Endometrial microvascular endothelial cells (primary cell): ENCODE measurements around the gene WNK2. TPM values are rescaled to one million over a fixed set of nuclear protein-coding genes. Genes with fewer than 3 reads are reported as not detected.

Experiments
- in situ Hi-C: cut with HindIII; loops from 2 replicates; pipeline ENCODE4 v1.10.0; 2017; ENCODE audit warnings: low sequenced_read_pairs, low pct_unique_long_range_greater_than_20kb; ENCODE audit errors: inconsistent ontology term
- total RNA-seq: library from RNA; depleted of rRNA; stranded (reverse); fragments of >200 nt; gene quantifications from one replicate; pipeline ENCODE4 v1.2.3, GENCODE V29; 2015; ENCODE audit errors: inconsistent ontology term

WNK2 gene
- total RNA-seq, 1 donor from 2014 or later = not detected

DNA sequence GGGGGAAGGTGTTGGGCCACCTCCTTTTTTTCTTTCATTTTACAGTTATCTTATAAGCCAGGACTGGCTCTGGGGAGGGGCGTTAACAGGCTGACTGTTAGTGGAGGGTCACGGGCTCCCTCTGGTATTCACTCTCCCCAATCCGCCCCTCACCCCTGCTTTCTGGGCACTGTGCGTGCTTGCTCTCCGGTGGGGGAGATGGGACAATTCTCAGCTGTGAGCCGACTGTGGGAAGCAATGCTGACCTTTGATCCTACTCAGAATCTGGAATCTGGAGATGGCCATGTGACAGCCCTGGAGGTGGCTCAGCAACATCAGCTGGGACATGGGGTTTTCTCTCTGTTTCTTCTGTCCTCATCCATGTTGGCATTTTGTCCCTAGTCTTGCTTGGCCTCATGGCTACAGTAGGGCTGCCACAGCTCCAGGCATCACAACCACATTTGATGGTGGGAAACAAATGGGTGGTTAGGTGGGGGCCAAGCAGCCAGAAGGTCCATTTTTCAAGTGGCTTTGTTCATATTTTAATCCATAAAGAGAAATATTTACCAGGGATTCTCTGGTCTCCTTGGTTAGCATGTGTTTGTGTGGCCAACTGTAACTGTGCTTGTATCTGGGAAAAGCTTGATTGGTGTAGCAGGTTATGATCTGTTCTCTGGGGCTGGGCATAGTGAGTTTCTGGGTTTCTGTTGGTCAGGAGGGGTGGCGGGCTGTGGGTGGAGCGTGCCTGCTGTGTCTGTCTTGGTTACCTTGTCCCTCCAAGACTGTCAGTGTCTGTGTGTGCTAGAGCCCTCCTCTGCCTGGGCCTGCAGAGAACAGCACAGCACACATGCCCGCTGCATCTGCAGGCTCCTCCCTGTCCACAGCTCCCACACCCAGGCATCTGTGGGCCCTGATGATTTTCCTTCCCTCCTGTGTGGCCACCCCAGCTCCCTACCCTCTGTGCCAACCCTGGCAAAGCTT, 12.4 kb downstream of the WNK2 start:
- in situ Hi-C loops = no loop called here

DNA sequence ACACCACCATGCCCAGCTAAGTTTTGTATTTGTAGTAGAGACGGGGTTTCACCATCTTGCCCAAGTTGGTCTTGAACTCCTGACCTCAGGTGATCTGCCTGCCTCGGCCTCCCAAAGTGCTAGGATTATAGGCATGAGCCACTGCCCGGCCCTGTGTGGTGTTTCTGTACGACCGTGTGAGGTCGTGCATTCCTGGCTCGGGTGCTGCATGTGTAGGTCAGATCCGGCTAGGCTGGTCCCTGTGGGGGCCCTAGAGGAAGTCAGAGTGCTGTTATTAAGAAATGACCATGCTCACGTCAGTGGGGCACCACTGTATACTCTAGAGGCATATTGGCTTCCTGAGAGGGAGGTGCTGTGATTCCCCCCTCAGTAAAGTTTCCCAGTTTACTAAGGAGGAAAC, 13.7 kb downstream of the WNK2 start:
- in situ Hi-C loops = no loop called here

DNA sequence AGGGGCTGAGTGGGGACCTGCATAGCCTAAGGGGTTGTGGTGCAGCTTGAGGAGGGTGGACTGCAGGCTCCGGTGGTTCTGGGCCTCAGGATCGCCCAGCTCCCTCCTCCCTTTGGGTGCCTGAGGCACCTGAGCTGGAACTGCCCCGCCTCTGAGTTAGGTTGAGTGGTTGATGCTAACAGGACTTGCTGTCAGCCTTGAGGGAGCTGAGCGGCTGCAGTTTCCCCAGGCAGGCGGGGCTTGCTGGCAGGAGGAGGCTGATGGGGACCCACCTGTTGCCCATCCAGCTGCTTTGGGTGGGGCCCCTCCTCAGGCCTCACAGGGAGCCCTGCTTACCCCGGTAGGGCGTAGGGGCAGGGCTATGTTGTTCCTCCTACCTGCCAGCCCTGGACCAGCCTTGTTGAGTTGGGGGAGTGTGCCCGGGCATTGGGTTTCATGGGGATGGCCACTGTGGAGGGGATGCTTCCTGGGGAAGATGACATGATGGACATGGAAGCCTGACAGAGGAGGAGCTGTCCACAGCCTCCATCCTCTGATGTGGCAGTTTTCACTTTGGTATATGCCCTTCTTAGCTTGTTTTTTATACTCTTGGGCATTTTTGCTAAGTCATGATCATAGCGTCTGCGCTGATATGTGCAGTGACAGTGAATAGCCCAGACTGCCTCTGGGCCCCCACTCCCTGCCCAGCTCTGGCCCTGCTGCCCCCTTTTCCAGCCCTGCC, 14.3 kb downstream of the WNK2 start:
- in situ Hi-C loops = no loop called here

DNA sequence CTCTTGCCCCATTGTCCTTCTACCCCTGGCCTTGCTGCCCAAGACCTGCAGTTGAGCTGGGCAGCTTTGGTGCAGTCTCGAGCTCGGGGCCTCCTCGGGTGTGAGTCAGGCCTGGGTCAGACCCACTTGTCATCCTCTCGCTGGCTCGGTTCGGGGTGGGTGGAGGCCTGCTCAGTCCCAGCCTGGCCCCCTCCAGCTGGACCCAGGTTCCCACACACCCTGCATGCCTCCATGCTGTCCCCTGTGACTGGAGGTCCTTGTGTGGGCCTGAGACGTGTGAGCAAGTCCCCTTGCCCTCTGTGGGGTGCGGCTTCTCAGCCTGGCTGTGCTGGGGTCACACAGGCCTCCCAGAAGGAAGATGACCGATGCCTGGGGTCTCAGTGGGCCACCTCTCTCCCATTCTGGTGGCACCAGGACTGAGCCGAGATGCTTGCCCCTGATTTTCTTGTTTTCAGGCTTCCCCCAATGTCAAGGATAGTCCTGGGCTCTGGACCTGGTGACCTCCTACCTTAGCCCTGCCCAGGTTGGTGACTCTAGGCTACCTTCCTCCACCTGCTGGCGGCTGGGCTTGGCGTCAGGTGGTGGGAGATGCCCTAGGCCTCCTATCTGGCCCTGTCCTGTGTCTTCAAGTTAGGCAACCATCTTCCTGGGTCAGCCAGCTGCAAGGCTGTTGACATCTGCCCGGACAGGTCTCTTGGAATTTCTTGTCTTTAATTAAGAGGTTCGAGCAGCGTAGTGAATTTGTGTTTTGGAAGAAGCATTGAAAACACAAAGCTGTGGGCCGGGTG, 15.1 kb downstream of the WNK2 start:
- in situ Hi-C loops = no loop called here

DNA sequence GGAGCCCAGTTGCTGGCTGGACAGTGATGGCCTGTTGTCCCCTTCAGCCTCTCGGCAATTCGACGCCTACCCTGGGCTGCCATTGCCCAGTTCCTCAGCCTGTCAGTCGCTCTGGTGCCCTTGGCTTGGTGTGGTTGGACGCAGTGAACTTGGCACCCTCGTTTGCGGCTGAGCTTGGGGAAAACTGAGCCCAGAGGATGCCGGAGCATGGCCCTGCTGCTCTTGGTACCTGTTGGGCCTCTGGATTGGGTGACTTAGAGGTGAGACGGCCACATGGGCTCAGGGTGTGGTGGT, 16.5 kb downstream of the WNK2 start:
- in situ Hi-C loops = no loop called here

DNA sequence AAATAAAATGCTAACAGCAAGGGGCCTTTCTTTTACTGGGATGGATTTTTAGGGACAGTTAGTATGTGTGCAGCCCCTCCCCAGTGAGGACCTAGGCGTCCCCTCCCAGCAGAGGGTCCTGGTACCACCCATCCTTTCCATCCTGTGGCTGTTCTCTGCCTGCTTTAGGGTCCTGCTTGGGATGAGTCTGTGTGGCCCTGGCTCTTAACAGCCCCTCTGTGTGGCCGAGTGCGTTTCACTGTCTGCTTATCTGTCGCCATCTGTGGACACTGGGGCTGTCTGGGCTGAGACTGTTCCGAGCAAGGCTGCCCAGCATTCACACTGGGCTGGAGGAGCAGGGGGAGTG, 17.0 kb downstream of the WNK2 start:
- in situ Hi-C loops = no loop called here

GRCh38 chr9:93203026-93203717, 19.2 kb downstream of the WNK2 start:
- in situ Hi-C loops = no loop called here

- in situ Hi-C loops = no loop called here
These were observed 20.0 kb downstream of the WNK2 start for GRCh38 chr9:93203718-93204469.

- in situ Hi-C loops = no loop called here
These were observed 20.6 kb downstream of the WNK2 start for GRCh38 chr9:93204470-93205043.

GRCh38 chr9:93205045-93205768, 21.3 kb downstream of the WNK2 start:
- in situ Hi-C loops = no loop called here

DNA sequence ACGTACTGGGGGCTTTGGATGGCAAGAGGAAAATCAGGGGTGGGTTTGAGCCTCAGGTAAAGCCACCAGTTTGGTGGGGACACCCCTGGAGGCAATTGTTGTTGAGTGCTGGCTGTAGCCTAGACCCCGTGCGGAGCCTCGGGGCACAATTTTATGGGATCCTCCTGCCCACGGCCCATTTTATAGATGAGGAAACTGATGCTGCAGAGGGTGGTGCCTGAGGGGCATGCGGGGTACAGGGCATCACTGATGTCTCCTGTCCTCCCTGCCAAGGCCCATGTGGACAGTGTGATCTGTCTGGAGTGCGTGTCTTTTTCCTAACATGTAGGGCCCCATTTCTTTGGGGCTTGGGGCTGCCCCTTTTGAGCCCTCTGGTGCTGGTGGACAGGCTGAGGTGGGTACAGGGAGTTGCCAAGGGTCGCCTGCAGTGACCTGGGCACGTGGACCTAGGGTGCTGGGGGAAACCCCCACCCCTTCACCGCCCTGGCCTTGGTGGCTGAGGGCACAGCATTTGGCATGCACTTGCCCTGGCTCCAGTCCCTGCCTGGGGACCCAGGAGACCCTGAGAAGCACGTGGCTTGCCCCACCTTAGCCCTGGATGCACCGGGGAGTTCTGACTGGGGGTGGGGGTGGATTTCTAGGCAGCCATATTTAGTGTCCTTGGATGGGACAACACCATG, 22.1 kb downstream of the WNK2 start:
- in situ Hi-C loops = no loop called here

DNA sequence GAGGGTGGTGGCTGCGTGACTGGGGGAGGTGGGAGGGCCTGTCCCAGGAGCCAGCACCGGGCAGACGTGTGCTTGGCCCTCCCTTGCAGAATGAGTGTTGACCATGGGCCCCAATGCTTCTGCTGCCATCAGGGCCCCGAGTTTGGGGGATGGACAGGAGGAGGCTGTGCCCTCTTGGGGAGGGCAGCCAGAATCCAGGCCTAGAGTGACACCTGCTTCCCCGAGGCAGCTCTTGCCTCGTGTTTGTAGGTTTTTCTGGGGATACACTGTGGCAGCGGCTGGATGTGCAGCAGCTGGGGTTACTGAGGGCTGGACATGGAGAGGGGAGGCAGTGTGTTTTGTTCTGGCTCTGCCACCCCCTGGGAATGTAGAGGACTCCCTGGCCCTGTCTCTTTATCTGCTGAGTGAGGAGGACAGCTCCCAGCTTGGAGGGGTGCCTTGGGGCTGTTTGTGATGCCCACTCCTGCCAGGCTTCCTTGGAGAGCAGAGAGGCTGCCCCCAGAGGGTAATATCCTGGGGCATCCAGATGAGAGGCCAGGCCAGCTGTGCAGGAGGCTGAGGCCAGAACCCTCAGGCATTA, 22.7 kb downstream of the WNK2 start:
- in situ Hi-C loops = no loop called here

DNA sequence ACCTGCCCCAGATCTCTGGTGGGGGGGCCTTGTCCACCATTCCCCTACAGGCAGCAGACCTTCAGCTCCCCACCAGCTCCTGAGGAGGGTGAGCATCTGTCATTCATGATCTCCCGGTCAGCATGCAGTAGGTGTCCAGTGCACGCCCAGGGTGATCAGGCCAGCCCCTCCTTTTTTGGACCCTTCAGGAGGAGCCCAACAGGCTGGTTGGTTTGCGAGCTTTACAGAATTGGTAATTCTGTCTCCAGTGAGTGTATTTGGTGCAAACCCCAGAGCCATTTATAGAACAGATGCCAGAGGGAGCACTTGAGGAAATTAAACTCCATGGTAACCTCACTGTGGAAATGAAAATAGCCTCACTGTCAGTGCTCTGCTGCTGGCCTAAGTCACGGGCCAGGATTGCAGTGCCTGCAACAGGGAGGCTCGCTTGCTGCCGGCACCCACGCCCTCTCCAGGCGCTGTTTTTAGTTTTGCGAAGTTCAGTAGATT, 23.4 kb downstream of the WNK2 start:
- in situ Hi-C loops = no loop called here

GRCh38 chr9:93207860-93208734, 24.2 kb downstream of the WNK2 start:
- in situ Hi-C loops = no loop called here

DNA sequence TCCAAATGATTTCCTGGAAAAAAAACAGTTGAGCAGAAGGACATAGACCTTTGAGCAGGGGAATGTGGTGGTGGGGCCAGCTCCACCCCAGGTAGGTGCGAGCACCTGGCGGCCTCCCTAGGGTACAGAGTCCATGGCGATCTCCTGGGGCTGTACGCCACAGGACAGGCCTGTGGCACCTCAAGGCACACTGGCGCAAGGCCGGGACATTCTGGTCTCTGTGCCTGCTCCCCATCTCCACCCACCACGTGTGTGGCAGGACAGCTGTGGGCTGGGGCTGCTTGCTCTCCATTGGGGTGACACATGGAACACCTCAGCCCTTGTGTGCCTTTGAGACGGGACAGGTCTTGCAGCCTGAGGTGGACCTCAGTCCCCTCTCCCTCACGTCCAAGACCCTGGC, 25.2 kb downstream of the WNK2 start:
- in situ Hi-C loops = no loop called here
